ENCODE results near the gene MAML2. TPM values are rescaled to one million over a fixed set of nuclear protein-coding genes. Genes with fewer than 3 reads are reported as not detected.

The MAML2 gene
- total RNA-seq, 2 experiments from 2014 or later, result 0.15 to 1.0 TPM

GRCh38 chr11:96306600-96306932, 36.4 kb downstream of the MAML2 start:
- intact Hi-C loops (cut with micrococcal nuclease; ENCODE audit: unreplicated experiment), result no loop called here
- BruUV-seq (replicated peaks), result no TSS peak
- CTCF ChIA-PET (ENCODE audit: unreplicated experiment), result no interaction called here

DNA sequence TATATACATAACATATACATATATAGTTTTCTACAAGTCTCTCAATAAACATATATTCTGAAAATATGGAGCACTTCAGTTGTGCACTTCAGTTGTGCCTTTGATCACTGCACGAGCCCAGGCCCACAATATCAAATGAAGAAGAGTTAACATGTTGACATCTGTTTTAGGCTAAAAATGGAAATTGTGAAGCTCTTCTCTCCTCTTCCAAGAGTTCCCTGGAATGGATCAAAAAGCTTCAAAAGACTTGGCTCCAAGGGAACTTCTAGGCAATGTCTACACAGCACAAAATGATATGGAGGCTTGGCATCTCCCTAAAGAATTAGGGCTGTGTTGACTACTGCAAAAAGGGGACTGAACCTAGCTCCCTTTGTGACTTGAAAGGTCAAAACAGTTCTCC, 36.9 kb downstream of the MAML2 start:
- no peaks in the 10 kb centered on the region for H3K79me2 ChIP-seq (ENCODE audit: insufficient read depth, low read depth, low read length)
- no peak overlapping the region for H3K4me3 ChIP-seq (ENCODE audit: low read depth, low read length, poor library complexity, severe bottlenecking)
- no peaks in the 10 kb centered on the region for H3K4me1 ChIP-seq (ENCODE audit: insufficient read depth, low read length, poor library complexity, severe bottlenecking)
- H4K20me1 ChIP-seq (ENCODE audit: insufficient read depth, low read length), result no peaks in the 10 kb centered on the region
- H2AFZ ChIP-seq (ENCODE audit: low read length), result no peak overlapping the region
- no peak overlapping the region for H3K27ac ChIP-seq (ENCODE audit: low read depth, low read length, poor library complexity, severe bottlenecking)
- no peaks in the 10 kb centered on the region for H3K36me3 ChIP-seq (ENCODE audit: insufficient read depth, low read length)
- BruUV-seq (replicated peaks), result no TSS peak
- CTCF ChIA-PET (ENCODE audit: unreplicated experiment), result no interaction called here
- DNase-seq (ENCODE audit: low spot score), result no peak
- H3K9me3 ChIP-seq (ENCODE audit: low read length), result no peaks in the 10 kb centered on the region
- no peaks in the 10 kb centered on the region for H3K9me2 ChIP-seq (ENCODE audit: insufficient read depth, low read length)
- H3K4me2 ChIP-seq (ENCODE audit: low read length), result no peak overlapping the region
- no peak for TF ChIP-seq EZH2phosphoT487 (IDR thresholded peaks at IDR 0.05; ENCODE audit: borderline replicate concordance, low read depth, low read length)
- TF ChIP-seq, protein P1, sequence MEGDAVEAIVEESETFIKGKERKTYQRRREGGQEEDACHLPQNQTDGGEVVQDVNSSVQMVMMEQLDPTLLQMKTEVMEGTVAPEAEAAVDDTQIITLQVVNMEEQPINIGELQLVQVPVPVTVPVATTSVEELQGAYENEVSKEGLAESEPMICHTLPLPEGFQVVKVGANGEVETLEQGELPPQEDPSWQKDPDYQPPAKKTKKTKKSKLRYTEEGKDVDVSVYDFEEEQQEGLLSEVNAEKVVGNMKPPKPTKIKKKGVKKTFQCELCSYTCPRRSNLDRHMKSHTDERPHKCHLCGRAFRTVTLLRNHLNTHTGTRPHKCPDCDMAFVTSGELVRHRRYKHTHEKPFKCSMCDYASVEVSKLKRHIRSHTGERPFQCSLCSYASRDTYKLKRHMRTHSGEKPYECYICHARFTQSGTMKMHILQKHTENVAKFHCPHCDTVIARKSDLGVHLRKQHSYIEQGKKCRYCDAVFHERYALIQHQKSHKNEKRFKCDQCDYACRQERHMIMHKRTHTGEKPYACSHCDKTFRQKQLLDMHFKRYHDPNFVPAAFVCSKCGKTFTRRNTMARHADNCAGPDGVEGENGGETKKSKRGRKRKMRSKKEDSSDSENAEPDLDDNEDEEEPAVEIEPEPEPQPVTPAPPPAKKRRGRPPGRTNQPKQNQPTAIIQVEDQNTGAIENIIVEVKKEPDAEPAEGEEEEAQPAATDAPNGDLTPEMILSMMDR (conservative IDR thresholded peaks at IDR 0.05; ENCODE audit: low read length), result no peak
- POLR2A ChIA-PET, result interaction anchor here (0.6 to 1.2 kb wide), 3 partner anchors 9 to 119 kb away, joined by 3 to 4 read pairs (median 3); no protein-coding TSS in a partner anchor
- intact Hi-C loops (cut with micrococcal nuclease; ENCODE audit: unreplicated experiment), result no loop called here

More at GRCh38 chr11:96306600-96306932, 36.4 kb downstream of the MAML2 start:
- Histone ChIP-seq H4K20me1 (ENCODE audit: insufficient read depth, low read length) (no peaks in the 10 kb centered on the region), H3K9me3 (ENCODE audit: low read length) (no peaks in the 10 kb centered on the region), H3K4me1 (ENCODE audit: insufficient read depth, low read length, poor library complexity, severe bottlenecking) (no peaks in the 10 kb centered on the region), H3K27ac (ENCODE audit: low read depth, low read length, poor library complexity, severe bottlenecking) (no peak overlapping the region), H3K79me2 (ENCODE audit: insufficient read depth, low read depth, low read length) (no peaks in the 10 kb centered on the region), H2AFZ (ENCODE audit: low read length) (no peak overlapping the region), H3K9me2 (ENCODE audit: insufficient read depth, low read length) (no peaks in the 10 kb centered on the region), H3K4me3 (ENCODE audit: low read depth, low read length, poor library complexity, severe bottlenecking) (no peak overlapping the region), H3K36me3 (ENCODE audit: insufficient read depth, low read length) (no peaks in the 10 kb centered on the region), H3K4me2 (ENCODE audit: low read length) (no peak overlapping the region)
- no peak for TF ChIP-seq EZH2phosphoT487 (IDR thresholded peaks at IDR 0.05; ENCODE audit: borderline replicate concordance, low read depth, low read length)
- TF ChIP-seq, protein P1 (conservative IDR thresholded peaks at IDR 0.05; ENCODE audit: low read length), result no peak
- DNase-seq (ENCODE audit: low spot score), result no peak
- POLR2A ChIA-PET, result interaction anchor here (0.6 to 0.9 kb wide), 2 partner anchors 9 to 118 kb away, joined by 3 read pairs; no protein-coding TSS in a partner anchor

- no peak for TF ChIP-seq EZH2phosphoT487 (IDR thresholded peaks at IDR 0.05; ENCODE audit: borderline replicate concordance, low read depth, low read length)
- TF ChIP-seq, protein P1 (conservative IDR thresholded peaks at IDR 0.05; ENCODE audit: low read length), result no peak
- ChIA-PET CTCF (ENCODE audit: unreplicated experiment) (no interaction called here), POLR2A (no interaction called here)
- Histone ChIP-seq H3K27ac (ENCODE audit: low read depth, low read length, poor library complexity, severe bottlenecking) (no peak overlapping the region), H3K36me3 (ENCODE audit: insufficient read depth, low read length) (no peaks in the 10 kb centered on the region), H3K4me1 (ENCODE audit: insufficient read depth, low read length, poor library complexity, severe bottlenecking) (no peaks in the 10 kb centered on the region), H3K4me2 (ENCODE audit: low read length) (no peak overlapping the region), H4K20me1 (ENCODE audit: insufficient read depth, low read length) (no peaks in the 10 kb centered on the region), H2AFZ (ENCODE audit: low read length) (no peak overlapping the region), H3K4me3 (ENCODE audit: low read depth, low read length, poor library complexity, severe bottlenecking) (no peak overlapping the region), H3K9me3 (ENCODE audit: low read length) (no peaks in the 10 kb centered on the region), H3K79me2 (ENCODE audit: insufficient read depth, low read depth, low read length) (no peaks in the 10 kb centered on the region), H3K9me2 (ENCODE audit: insufficient read depth, low read length) (no peaks in the 10 kb centered on the region)
- no peak for DNase-seq (ENCODE audit: low spot score)
- intact Hi-C loops (cut with micrococcal nuclease; ENCODE audit: unreplicated experiment), result no loop called here
- BruUV-seq (replicated peaks), result no TSS peak
These were observed 39.0 kb downstream of the MAML2 start for GRCh38 chr11:96303980-96304379.
